Measurements from ENCODE around the gene HSD3B1. TPM values are rescaled to one million over a fixed set of nuclear protein-coding genes. Genes with fewer than 3 reads are reported as not detected.

The HSD3B1 gene
- total RNA-seq: not detected
- polyA plus RNA-seq: not detected
- 0 reads per million in 6 experiments for total RNA-seq

DNA sequence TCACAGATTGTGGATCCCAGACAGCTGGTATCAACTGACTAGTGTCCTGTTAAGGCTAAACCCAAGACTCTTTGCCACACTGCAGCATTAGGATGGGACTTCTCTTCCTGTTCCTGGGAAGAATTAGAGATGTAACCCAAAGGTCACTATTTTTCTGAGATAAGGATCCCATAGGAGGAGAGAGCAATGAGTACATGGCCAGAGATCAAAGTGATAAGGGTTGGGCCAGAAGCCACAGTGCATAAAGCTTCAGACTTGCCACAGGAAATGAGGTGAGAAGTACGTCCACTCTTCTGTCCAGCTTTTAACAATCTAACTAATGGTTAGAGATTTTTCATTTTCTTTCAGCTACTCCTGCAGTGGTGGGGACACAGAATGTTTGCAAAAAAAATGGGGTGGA is at the start of gene HSD3B1:
TSS of gene HSD3B1 (plus strand) at position 270 of the 400 bp plus-strand sequence. CDS start 267 bp downstream, outside the sequence.
- POLR2A ChIA-PET: no interaction called here
- ATAC-seq: no peak
- Mint-ChIP-seq H3K27ac (peak within 1 kb of the TSS in 1 of 10 donors; percentile 1), H3K36me3 (no peaks in the 10 kb centered on the region), H3K27me3 (peaks cover 3 to 10% (median 4%) of the 10 kb centered on the region in 5 donors), H3K4me1 (no peaks in the 10 kb centered on the region), H3K9me3 (peaks cover 0 to 9% (median 1%) of the 10 kb centered on the region in 9 donors), H3K4me3 (no peak within 1 kb of the TSS)
- DNase-seq: no peak

GRCh38 chr1:119462964-119463363 is 44.0 kb upstream of the HSD3B1 start:
- H3K4me1 Mint-ChIP-seq: no peaks in the 10 kb centered on the region
- no peak overlapping the region for H3K4me3 Mint-ChIP-seq
- POLR2A ChIA-PET: no interaction called here
- peaks cover 0 to 7% (median 0%) of the 10 kb centered on the region in 9 donors for H3K9me3 Mint-ChIP-seq
- no peak overlapping the region for H3K27ac Mint-ChIP-seq
- ATAC-seq (no peak), DNase-seq (no peak)
- no peaks in the 10 kb centered on the region for H3K36me3 Mint-ChIP-seq
- peaks cover 0 to 6% (median 4%) of the 10 kb centered on the region in 5 donors for H3K27me3 Mint-ChIP-seq

DNA sequence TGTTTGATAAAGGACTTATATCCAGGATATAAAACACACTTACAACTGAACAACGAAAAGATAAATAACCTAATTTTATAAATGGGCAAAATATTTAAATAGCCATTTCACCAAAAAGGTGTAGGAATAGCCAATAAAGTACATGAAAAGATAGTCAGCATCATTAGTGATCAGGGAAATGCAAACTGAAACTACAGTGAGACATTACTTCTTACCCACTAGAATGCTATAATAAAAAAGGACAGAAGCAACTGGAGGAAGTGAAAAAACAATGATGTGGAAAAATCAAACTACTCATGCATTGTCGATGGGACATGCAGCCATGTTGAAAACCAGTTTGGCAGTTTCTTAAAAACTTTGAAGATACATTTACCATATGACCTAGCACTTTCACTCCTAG is 43.4 kb upstream of the HSD3B1 start:
- ATAC-seq (no peak), DNase-seq (no peak)
- Mint-ChIP-seq H3K4me1 (no peaks in the 10 kb centered on the region), H3K27me3 (peaks cover 0 to 6% (median 6%) of the 10 kb centered on the region in 5 donors), H3K36me3 (no peaks in the 10 kb centered on the region), H3K27ac (no peak overlapping the region), H3K9me3 (peaks cover 0 to 7% (median 0%) of the 10 kb centered on the region in 9 donors), H3K4me3 (no peak overlapping the region)
- POLR2A ChIA-PET: no interaction called here

- no peaks in the 10 kb centered on the region for H3K4me1 Mint-ChIP-seq
- H3K27me3 Mint-ChIP-seq: peaks cover 2 to 14% (median 9%) of the 10 kb centered on the region in 5 donors
- DNase-seq (no peak), ATAC-seq (no peak)
- H3K4me3 Mint-ChIP-seq: no peak overlapping the region
- H3K9me3 Mint-ChIP-seq: peaks cover 0 to 3% (median 0%) of the 10 kb centered on the region in 9 donors
- POLR2A ChIA-PET: no interaction called here
- no peaks in the 10 kb centered on the region for H3K36me3 Mint-ChIP-seq
- H3K27ac Mint-ChIP-seq: no peak overlapping the region
These were observed 40.6 kb upstream of the HSD3B1 start for GRCh38 chr1:119466445-119466844.

GRCh38 chr1:119467219-119467618 is 39.8 kb upstream of the HSD3B1 start:
- POLR2A ChIA-PET: no interaction called here
- Mint-ChIP-seq H3K9me3 (peaks cover 0 to 3% (median 0%) of the 10 kb centered on the region in 9 donors), H3K4me3 (no peak overlapping the region)

GRCh38 chr1:119467857-119468668 is 38.9 kb upstream of the HSD3B1 start:
- ATAC-seq: no peak
- Mint-ChIP-seq H3K9me3 (peaks cover 0 to 3% (median 0%) of the 10 kb centered on the region in 9 donors), H3K4me1 (no peaks in the 10 kb centered on the region), H3K4me3 (no peak overlapping the region), H3K27me3 (peaks cover 4 to 14% (median 13%) of the 10 kb centered on the region in 5 donors), H3K36me3 (no peaks in the 10 kb centered on the region), H3K27ac (no peak overlapping the region)
- DNase-seq: no peak
- POLR2A ChIA-PET: no interaction called here

More at GRCh38 chr1:119467219-119467618, 39.8 kb upstream of the HSD3B1 start:
- ATAC-seq (no peak), DNase-seq (no peak)
- Mint-ChIP-seq H3K27me3 (peaks cover 4 to 14% (median 12%) of the 10 kb centered on the region in 5 donors), H3K36me3 (no peaks in the 10 kb centered on the region), H3K27ac (no peak overlapping the region), H3K4me1 (no peaks in the 10 kb centered on the region)

GRCh38 chr1:119469741-119470140 is 37.3 kb upstream of the HSD3B1 start:
- ATAC-seq (no peak), DNase-seq (no peak)
- POLR2A ChIA-PET: no interaction called here
- H3K27ac Mint-ChIP-seq: no peak overlapping the region
- H3K9me3 Mint-ChIP-seq: no peaks in the 10 kb centered on the region
- H3K36me3 Mint-ChIP-seq: no peaks in the 10 kb centered on the region
- no peaks in the 10 kb centered on the region for H3K4me1 Mint-ChIP-seq
- H3K27me3 Mint-ChIP-seq: peaks cover 4 to 14% (median 11%) of the 10 kb centered on the region in 5 donors
- H3K4me3 Mint-ChIP-seq: no peak overlapping the region

DNA sequence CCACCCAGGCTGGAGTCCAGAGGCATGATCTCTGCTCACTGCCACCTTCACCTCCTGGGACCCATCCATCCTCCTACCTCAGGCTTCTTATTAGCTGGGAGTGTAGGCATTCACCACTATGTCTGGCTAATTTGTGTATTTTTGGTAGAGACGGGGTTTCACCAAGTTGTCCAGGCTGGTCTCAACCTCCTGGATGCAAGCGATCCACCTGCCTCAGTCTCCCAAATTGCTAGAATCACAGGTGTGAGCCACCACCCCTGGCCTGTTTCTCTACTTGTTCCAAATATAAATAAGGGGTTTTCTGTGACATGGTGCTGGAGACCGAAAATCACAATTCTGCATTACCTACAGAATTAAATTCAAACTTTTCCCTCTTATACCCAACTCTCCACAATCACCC is 36.6 kb upstream of the HSD3B1 start:
- POLR2A ChIA-PET: no interaction called here
- DNase-seq: no peak
- no peak for ATAC-seq
- H3K36me3 Mint-ChIP-seq: no peaks in the 10 kb centered on the region
- no peak overlapping the region for H3K27ac Mint-ChIP-seq
- H3K9me3 Mint-ChIP-seq: no peaks in the 10 kb centered on the region
- no peak overlapping the region for H3K4me3 Mint-ChIP-seq
- H3K4me1 Mint-ChIP-seq: no peaks in the 10 kb centered on the region
- H3K27me3 Mint-ChIP-seq: peaks cover 6 to 17% (median 10%) of the 10 kb centered on the region in 5 donors

DNA sequence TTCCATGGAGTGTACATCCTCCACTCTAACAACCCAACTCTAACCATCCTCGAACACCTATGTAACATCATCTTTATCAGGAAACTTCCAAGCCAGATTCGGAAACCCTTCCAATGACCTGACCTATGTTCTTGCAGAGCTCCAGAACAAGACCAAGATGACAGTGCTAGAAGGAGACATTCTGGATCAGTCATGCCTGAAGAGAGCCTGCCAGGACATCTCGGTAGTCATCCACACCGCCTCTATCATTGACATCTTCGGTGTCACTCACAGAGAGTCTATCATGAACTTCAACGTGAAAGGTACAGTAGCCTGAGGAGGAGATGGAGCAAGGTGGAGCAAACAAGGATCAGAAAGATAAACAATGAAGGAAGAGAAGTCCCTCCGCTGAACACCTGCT is 36.1 kb upstream of the HSD3B1 start:
- Mint-ChIP-seq H3K4me1 (no peaks in the 10 kb centered on the region), H3K27me3 (peaks cover 6 to 21% (median 10%) of the 10 kb centered on the region in 5 donors), H3K4me3 (no peak overlapping the region), H3K36me3 (no peaks in the 10 kb centered on the region), H3K27ac (no peak overlapping the region), H3K9me3 (no peaks in the 10 kb centered on the region)
- POLR2A ChIA-PET: no interaction called here
- DNase-seq (no peak), ATAC-seq (no peak)

DNA sequence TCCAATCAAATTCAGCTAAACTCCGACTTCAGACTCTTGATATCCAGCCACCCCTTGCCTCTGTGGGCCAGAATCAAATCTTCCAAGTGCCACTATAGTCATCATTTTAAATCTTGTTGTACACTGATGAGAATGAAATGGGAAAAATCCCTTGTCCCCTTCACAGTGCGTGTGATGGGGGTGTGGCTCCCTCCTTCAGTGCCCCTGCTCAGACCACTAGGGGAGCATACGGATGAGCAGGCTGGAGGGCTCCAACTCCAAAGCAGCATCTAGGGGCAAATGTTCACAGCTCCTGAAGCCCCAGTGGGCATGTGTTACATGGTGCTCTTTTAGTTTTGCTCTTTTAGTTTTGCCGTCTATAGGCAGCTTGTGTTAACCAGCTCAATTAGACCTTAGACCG is 35.4 kb upstream of the HSD3B1 start:
- no peaks in the 10 kb centered on the region for H3K36me3 Mint-ChIP-seq
- no peak overlapping the region for H3K27ac Mint-ChIP-seq
- H3K27me3 Mint-ChIP-seq: peaks cover 6 to 25% (median 10%) of the 10 kb centered on the region in 5 donors
- no peaks in the 10 kb centered on the region for H3K9me3 Mint-ChIP-seq
- no peak for ATAC-seq
- POLR2A ChIA-PET: no interaction called here
- no peak overlapping the region for H3K4me3 Mint-ChIP-seq
- no peak for DNase-seq
- no peaks in the 10 kb centered on the region for H3K4me1 Mint-ChIP-seq

DNA sequence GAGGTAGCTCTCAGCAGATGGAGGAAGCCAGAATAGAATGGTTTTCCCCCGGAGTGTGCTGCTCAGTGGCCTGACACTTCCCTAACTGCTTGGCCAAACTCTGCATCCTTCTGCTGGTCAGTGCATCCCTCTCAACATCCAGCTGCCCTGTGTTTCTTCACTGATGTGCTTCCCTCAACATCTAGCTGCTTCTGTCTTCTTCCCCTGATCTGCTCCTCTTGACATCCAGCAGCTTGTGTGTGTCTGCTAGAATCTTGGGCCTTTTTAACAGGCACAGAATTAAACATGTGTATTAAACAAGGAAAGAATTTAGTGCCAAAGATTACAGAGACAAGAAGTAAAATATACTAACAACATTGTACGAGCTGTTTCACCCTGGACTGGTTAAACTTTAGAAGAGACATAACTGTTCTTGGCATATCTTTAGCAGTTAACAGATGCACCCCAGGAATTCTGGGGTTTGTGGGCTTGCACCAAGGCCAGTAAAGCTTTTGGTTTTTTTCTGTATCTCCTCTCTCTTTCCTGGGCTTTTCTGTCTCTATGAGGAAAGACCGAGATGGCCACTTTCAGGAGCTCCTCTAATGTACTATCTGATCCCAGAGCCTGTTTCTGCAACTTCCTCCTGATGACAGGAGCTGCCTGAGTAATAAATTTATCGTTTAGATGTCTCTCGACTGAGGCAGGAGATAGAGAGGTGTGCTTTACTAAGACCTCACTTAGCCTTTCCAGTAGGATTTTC is 34.8 kb upstream of the HSD3B1 start:
- no peak overlapping the region for H3K4me3 Mint-ChIP-seq
- H3K27me3 Mint-ChIP-seq: peaks cover 6 to 25% (median 10%) of the 10 kb centered on the region in 5 donors
- no peak overlapping the region for H3K27ac Mint-ChIP-seq
- H3K36me3 Mint-ChIP-seq: no peaks in the 10 kb centered on the region
- H3K4me1 Mint-ChIP-seq: no peaks in the 10 kb centered on the region
- POLR2A ChIA-PET: no interaction called here
- ATAC-seq: no peak
- no peak for DNase-seq
- H3K9me3 Mint-ChIP-seq: no peaks in the 10 kb centered on the region

- H3K27ac Mint-ChIP-seq: no peak overlapping the region
- no peaks in the 10 kb centered on the region for H3K9me3 Mint-ChIP-seq
- no peaks in the 10 kb centered on the region for H3K4me1 Mint-ChIP-seq
- H3K36me3 Mint-ChIP-seq: no peaks in the 10 kb centered on the region
- no peak for DNase-seq
- H3K4me3 Mint-ChIP-seq: no peak overlapping the region
- POLR2A ChIA-PET: no interaction called here
- H3K27me3 Mint-ChIP-seq: peaks cover 6 to 25% (median 10%) of the 10 kb centered on the region in 5 donors
- ATAC-seq: no peak
These were observed 34.2 kb upstream of the HSD3B1 start for GRCh38 chr1:119472819-119473175.

- Mint-ChIP-seq H3K27ac (no peak overlapping the region), H3K9me3 (no peaks in the 10 kb centered on the region), H3K4me3 (no peak overlapping the region), H3K36me3 (no peaks in the 10 kb centered on the region), H3K4me1 (no peaks in the 10 kb centered on the region), H3K27me3 (peaks cover 5 to 25% (median 7%) of the 10 kb centered on the region in 5 donors)
- ATAC-seq (no peak), DNase-seq (no peak)
- POLR2A ChIA-PET: no interaction called here
These were observed 31.1 kb upstream of the HSD3B1 start for GRCh38 chr1:119475866-119476439.
